Fibroblast of peridontal ligament (primary cell): ENCODE results near the gene CGAS.
"Not testable (repeated sequence)": the region's sequence is repeated elsewhere in the genome, so short reads cannot be mapped to it uniquely, and the experiment has no call there.

Experiments used
- DNase-seq: peaks from one replicate; pipeline ENCODE4 v3.0.0-alpha.2; 2010; ENCODE audit errors: extremely low read depth

The CGAS gene

DNA sequence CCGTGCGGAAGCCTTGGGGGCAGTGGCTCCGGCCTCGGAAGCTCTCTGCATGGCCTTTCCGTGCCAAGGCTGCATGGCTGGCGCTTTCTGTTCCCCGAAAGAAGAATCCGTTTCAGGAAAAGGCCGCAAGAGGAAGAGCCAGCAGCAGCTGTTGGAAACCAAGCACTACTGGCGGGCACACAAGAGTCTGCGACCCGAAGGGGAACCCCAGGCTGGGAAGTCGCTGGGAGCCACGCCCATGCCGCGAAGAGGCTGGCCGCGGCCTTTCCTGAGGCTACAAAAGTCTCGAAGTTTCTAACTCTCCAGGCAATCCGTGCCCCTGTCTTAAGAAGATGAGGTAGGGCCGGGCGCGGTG, at the start of gene CGAS:
TSS of gene CGAS (minus strand) at position 191 of the 355 bp plus-strand sequence. CDS start at position 75, 116 bp downstream.
- DNase-seq: peak; percentile 70

DNA sequence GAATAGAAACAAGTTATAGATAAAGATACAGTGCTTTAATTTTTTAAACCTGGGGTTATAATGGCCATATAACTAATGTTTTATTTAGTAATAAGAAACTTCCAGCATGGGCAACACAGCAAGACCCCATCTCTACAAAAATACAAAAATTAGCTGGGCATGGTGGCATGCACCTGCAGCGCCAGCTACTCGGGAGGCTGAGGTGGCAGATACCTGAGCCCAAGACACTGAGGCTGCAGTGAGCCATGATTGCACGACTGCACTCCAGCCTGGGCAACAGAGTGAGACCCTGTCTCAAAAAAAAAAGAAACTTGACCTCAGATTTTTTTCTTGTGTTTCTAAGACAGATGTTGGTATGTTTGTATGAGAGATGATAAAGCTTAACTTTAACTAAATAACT, 45.8 kb upstream of the CGAS start:
- DNase-seq: no peak

GRCh38 chr6:73491377-73491776, 39.3 kb upstream of the CGAS start:
- no peak for DNase-seq

DNA sequence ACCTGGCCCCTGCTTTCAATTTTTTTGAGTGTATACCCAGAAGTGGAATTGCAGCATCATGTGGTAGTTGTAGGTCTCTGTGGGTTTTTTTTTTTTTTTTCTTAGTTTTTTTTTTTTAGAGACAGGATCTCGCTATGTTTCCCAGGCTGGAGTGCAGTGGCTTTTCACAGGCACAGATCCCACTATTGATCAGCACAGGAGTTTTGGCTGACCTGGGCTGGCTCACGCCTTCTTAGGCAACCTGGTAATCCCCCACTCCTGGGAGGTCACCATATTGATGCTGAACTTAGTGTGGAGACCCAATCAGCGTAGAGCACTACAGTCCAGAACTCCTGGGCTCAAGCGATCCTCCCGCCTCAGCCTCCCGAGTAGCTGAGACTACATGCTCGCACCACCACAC, 35.4 kb upstream of the CGAS start:
- DNase-seq: no peak

GRCh38 chr6:73484438-73484837, 32.3 kb upstream of the CGAS start:
- no peak for DNase-seq

DNA sequence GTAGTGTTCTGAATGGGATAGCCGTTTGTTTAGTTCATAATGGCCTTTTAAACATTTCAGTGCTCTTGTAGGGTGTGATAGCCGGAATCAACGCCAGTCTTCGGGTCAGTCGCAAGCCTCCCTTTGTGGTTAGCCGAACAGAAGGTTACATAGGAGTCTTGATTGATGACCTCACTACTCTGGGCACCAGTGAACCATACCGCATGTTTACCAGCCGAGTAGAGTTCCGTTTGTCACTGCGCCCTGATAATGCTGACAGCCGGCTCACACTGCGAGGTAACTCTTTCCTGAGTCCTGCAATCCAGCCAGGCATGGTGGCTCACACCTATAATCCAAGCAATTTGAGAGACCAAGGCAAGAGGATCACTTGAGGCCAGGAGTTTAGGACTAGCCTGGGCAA, 29.9 kb upstream of the CGAS start:
- no peak for DNase-seq

DNA sequence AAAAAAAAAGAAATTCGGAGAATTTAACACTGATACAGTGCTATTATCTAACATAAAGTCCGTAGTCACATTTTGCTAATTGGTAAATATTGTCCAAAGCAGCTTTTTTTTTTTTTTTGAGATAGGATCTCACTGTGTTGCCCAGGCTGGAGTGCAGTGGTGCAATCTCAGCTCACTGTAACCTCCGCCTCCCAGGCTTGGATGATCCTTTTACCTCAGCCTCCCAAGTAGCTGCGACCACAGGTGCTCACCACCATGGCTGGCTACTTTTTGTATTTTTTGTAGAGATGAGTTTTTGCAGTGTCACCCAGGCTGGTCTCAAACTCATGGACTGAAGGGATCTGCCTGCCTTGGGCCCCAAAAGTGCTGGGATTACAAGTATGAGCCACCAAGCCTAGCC, 25.3 kb upstream of the CGAS start:
- no peak for DNase-seq

DNA sequence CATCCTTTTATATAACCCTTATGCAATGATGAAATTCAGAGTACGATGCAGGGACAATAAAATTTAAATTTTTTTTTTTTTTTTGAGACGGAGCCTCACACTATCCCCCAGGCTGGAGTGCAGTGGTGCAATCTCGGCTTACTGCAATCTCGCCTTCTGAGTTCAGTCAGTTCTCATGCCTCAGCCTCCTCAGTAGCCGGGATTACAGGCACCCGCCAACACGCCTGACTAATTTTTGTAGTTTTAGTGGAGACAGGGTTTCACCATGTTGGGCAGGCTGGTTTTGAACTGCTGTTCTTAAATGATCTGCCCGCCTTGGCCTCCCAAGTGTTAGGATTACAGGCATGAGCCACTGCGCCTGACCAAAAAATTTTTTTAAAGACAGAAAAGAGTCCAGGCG, 24.6 kb upstream of the CGAS start:
- DNase-seq: no peak

GRCh38 chr6:73471686-73472290, 19.7 kb upstream of the CGAS start:
- DNase-seq: no peak

DNA sequence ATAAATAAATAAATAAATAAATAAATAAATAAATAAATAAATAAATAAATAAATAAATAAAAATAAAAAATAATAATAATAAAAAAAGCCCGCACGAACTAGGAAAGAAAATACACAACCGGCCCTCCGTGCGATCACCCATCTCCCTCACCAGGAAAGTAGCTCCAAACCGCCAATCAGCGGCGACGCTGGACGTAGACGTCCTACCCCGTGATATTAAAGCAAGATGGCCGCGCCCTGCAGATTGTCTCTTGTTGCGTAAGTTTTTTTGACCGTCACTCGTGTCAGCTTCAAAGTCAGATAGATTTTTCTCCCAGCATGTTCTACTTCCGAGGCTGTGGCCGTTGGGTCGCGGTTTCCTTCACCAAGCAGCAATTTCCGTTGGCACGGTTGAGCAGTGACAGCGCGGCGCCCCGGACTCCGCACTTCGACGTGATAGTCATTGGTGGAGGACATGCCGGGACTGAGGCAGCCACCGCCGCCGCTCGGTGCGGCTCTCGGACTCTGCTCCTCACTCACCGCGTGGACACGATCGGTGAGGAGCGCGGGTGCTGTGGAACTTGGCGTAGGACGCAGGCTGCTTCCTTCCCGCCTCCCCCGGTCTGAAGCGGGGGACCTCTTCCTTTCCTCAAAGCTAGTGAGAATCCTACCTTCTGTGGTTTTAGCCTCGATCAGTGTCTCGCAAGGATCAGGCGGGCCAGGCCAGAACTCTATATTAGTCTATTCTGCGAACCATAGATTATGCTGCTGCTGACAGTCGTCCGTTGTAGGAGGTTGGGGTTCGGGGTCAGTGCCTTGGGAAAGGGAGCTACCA, 9.6 kb upstream of the CGAS start, which contains the start of gene MTO1:
TSS of gene MTO1 (plus strand) at position 201 of the 814 bp plus-strand sequence. CDS start at position 319, 118 bp downstream.
- DNase-seq: peak; percentile 92

DNA sequence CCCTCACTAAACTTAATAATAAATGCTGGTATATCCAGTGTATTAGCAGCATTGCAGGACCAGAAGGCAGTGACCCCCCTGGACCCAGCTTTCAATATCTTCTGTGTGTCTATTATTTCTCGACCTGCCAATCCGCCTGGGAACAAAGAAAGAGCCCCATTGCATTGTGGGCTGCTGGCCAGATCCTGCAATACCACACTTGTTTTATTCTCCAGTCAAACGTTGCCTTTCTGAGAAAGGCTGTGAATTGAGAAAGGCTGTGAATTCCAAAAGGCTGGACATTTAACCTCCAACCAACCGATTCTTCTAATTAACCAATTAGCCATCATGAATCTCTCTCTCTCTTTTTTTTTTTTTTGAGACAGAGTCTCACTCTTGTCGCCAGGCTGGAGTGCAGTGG, 8.0 kb upstream of the CGAS start:
- DNase-seq: no peak

GRCh38 chr6:73459474-73459873, 7.4 kb upstream of the CGAS start:
- not testable (repeated sequence) for DNase-seq

DNA sequence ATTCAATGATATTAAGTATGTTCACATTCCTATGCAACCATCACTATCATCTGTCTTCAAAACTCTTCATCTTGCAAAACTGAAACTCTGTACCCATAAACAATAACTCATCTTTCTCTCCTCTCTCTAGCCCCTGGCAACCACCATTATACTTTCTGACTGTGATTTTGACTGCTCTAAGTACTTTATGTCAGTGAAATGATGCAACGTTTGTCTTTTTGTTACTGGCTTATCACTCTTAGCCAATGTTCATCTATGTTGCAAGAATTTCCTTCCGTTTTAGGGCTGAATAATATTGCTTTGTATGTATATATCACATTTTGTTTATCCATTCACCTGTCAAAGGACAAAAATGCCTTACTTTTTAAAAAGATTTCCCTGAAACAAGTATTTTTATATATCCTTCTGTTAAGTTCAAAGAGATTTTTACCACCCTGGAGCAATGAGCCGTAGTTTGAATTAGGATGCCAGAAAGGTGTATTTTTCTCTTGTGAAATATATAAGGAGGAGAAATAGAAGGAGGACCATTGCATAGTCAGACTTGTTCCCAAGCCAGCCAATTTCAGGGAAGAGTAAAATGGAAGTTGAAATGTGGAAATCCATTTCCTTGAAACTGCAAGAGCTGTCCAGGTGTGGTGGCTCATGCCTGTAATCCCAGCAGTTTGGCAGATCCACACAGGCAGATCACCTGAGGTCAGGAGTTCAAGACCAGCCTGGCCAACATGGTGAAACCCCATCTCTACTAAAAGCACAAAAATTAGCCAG, 4.0 kb upstream of the CGAS start:
- peak; percentile 26 for DNase-seq

- DNase-seq: peak; percentile 60
Measured at GRCh38 chr6:73451223-73452106, 632 bp downstream of the CGAS start.

- DNase-seq: no peak
Measured at GRCh38 chr6:73443555-73443954, 8.5 kb downstream of the CGAS start.

DNA sequence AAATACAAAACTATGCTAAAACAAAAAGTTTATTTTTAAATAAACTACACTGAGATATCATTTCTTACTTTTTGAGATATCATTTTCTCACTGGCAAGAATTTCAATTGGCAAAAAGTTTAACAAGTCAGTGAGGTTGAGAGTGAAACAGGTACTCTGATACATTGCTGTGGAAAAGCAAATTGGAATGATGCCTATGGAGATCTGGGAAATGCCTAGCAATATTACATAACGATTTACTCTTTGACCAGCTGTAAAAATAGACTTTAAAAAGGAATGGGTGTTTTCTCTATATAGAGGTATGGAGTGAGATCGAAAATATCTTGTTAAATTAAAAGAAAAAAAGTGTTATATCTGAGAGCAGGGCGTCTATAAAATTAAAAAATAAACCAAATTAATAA, 16.9 kb downstream of the CGAS start:
- no peak for DNase-seq

- DNase-seq: no peak
Measured at GRCh38 chr6:73421534-73421933, 30.6 kb downstream of the CGAS start.

DNA sequence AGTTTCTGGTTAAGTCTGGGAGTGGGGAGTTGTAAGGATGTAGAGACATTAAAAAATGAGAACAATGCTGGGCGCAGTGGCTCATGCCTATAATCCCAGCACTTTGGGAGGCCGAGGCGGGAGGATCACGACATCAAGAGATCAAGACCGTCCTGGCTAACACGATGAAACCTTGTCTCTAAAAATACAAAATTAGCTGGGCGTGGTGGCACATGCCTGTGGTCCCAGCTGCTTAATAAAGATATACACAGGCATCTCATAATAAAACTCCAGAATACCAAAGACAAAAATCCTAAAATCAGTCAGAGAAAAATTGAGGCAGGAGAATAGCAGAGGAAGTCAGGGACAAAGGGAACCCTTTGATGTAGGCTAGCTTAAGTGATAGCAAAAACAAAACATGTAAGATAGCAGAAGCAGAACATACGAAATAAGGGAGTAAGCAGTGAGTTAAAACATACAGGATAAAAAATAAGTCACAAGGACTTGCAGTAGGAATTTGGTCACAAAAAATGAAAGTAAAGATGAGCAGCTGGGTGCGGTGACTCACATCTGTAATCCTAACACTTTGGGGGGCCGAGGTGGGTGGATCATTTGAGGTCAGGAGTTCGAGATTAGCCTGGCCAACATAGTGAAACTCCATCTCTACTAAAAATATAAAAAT, 33.9 kb downstream of the CGAS start:
- DNase-seq: peak; percentile 25

- DNase-seq: no peak
Measured at GRCh38 chr6:73413102-73413501, 39.0 kb downstream of the CGAS start.

DNA sequence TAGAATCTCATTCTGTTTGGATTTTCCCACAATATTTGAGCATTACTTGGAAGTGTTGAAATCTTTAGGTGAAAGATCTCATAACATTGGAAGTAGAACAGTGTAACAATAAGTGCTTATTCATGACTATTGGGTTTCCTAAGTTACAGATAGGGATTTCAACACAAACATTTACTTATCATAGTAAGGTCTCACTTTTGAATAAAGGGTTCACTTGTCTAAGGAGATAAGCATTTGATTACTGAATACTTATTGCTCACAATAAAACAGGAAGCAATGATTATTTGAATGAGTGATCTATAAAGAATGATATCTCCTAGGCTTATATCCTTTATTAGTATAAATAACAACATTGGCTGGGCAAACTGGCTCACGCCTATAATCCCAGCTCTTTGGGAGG, 42.7 kb downstream of the CGAS start:
- no peak for DNase-seq

DNA sequence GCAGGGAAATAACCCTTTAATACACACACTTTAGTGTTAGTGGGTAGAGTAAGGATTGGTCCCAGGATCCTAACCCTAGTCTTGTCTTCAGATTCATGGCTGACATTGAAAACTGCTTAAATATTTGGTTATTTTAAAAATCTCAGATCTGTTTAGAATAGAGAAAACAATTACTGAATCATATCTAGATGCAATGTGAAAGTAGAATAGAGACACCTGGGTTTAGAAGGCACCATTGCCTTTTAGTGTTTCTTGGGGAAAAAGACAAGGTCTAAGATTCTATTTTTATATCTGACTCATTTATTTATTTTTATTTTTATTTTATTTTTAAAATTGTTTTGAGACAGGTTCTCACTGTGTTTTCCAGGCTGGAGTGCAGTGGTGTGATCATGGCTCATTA, 51.4 kb downstream of the CGAS start:
- no peak for DNase-seq
